ENCODE data around the gene DPH7.
"Not testable (repeated sequence)": the region's sequence is repeated elsewhere in the genome, so short reads cannot be mapped to it uniquely, and the experiment has no call there.

The DPH7 gene

DNA sequence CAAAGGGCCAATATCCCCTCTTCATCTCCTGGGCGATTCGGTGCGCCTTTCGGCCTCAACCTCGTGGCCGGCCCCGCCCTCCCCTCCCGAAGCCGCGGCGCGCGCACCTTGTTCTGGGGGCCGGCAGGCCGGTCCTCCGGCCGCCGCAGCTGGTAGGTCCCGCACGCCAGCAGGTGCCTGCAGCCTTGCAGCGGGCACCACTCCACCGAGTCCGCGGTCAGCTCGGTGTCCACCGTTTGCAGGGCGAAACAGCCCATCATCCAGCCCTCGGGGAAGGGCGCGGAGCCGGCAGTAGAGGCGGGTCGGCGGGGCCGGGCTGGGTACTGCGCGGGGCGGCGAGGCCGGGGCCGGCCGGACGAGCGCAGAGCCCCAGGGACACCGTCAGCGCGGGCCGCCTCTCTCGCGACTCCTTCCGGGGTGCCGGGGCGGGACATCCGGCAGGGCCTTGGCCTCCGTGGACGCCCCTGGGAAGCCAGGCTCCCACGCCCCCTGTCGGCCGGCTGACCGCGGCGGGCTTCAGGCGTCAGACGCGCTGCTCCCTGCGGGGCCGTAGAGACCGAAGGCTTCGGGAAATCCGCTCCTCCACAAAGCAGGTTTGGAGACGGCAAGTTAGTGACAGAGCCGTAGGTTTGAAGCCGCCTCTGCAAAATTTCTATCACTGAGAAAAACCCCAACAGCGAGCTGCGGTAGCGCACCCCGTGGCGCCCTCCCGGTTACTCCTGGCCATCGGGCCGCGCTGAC lies at the start of gene DPH7:
Gene DPH7 (minus strand): TSS at position 408 of the 741 bp plus-strand sequence. CDS start 148 bp downstream, at position 260.
- DNase-seq, result peak; percentile 53

DNA sequence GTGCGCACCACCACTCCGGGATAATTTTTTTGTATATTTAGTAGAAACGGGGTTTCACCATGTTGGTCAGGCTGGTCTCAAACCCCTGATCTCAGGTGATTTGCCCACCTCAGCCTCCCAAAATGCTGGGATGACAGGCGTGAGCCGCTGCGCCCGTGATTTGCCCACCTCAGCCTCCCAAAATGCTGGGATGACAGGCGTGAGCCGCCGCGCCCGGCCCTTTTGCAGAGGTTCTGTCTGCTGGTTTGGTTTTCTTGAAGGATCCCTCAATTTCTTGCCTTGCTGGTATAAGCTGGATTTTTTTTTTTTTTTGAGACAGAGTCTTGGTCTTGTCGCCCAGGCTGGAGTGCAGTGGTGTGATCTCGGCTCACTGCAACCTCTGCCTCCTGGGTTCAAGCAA lies 48.7 kb upstream of the DPH7 start:
- DNase-seq, result not testable (repeated sequence)

GRCh38 chr9:137626464-137626863 lies 47.7 kb upstream of the DPH7 start:
- no peak for DNase-seq

- not testable (repeated sequence) for DNase-seq
Measured at GRCh38 chr9:137622211-137622610, 43.5 kb upstream of the DPH7 start.

DNA sequence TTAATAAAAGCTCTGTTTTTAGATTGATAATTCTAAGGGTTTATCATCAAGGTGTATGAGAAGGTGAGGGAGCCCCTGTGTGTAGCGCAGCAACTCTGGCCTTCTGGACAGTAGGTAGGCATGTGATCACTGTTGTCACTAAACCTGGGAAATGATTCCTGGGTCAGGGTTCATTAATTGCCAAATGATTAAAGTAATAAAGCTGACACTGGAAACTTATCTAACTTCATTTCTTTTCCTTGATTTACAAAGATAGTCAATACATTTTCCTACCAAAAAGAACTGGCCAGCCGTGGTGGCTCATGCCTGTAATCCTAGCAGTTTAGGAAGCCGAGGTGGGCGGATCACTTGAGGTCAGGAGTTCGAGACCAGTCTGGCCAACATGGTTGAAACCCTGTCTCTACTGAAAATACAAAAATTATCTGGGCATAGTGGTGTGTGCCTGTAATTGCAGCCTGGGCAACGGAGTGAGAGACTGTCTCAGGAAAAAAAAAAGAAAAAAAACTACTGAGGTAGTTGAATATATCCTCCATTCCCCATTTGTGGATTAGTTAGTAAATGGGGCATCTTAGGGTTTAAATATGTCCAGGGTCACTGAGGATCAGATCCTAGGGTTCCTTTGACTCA lies 42.5 kb upstream of the DPH7 start:
- no peak for DNase-seq

GRCh38 chr9:137620581-137620980 lies 41.9 kb upstream of the DPH7 start:
- DNase-seq, result no peak

- DNase-seq, result no peak
Measured at GRCh38 chr9:137620048-137620405, 41.3 kb upstream of the DPH7 start.

DNA sequence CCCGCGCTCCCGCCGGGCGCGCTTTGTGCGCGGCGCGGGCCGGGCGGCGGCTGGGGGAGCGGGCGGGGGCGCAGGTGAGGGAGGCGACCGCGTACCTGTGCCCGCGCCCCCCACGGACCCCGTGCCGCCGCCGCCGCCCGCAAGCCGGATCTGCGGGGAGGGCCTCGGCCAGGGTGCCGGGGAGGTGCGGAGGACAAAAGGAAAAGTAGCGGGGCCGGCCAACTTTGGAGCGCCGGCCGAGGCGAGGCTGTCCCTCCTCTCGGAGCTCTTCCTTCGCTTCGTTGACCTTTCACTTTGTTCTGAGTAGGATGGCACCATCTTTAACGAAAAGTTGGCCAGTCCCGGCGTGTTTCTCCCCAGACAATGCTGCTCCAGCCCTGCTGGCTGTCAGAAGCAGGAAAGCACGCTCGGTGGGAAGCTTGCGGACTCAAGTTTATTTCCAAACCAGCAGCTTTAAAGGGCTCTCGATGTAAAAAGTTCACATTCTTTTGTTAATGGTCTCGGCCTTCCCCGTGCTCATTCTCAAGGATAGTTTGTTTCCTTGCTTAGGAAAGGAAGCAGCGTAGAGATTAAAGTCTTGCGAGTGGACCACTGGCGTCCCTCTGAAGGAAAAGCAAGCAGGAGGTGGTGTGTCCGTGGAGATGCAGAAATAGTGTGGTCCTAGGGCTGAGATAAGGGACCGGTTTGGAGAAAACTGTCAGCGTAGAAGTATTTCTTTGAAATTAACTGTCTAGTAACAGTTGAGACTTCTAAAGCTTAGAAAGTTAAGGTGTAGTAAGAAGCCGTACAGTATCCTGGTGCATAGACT lies 40.7 kb upstream of the DPH7 start:
- DNase-seq, result no peak

- DNase-seq, result peak; percentile 43
Measured at GRCh38 chr9:137618105-137619067, 39.7 kb upstream of the DPH7 start, which contains the start of gene EHMT1. TSS of gene EHMT1 (plus strand) at chr9:137619005. CDS start at chr9:137619029, 24 bp downstream.

GRCh38 chr9:137615387-137615871 lies 36.7 kb upstream of the DPH7 start:
- DNase-seq, result no peak

DNA sequence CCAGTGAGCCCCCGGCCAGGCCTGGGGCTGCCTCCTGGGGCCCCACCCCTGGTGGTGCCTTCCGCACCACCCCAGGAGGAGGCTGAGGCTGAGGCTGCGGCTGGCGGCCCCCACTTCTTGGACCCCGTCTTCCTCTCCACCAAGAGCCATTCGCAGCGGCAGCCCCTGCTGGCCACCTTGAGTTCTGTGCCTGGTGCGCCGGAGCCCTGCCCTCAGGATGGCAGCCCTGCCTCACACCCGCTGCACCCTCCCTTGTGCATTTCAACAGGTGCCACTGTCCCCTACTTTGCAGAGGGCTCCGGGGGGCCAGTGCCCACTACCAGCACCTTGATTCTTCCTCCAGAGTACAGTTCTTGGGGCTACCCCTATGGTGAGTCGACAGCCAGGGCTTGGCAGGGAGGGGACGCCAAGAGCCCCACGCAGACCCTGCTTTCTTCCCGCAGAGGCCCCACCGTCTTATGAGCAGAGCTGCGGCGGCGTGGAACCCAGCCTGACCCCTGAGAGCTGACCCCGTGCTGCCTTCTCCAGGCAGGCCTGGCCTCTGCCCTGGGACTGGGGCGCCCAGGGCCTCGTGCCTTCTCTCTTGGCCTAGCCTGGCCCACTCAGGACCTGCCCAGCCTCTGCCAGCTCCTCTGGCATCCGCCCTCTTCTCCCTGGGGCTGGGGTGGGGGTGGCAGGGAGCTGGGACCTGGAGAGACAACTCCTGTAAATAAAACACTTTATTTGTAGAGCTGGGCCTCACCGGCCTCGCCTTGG lies 36.1 kb upstream of the DPH7 start:
- DNase-seq, result no peak

DNA sequence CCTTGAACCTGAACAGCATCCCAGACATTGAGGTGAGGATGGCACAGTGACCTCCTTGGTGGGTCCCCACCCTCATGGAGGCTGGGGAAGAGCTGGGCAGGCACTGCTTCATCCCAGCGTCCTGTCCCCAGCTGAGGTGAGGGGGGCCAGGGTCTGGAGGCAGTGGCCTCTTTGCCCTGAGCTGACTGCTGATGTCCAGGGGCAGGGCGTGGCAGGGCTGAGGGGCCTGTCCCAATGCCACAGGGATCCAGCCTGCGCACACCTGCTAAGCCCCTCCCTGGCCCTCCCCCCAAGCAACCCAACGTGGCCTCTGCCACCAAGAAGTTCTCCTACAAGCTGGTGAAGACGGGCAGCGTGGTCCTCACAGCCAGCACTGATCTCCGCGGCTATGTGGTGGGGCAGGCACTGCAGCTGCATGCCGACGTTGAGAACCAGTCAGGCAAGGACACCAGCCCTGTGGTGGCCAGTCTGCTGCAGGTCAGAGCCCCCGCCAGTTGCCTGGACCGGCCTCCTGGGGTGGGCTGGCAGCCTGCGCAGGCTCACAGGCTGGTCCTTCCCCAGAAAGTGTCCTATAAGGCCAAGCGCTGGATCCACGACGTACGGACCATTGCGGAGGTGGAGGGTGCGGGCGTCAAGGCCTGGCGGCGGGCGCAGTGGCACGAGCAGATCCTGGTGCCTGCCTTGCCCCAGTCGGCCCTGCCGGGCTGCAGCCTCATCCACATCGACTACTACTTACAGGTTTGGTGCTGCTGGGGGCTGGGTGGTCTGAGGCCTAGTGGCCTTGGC lies 35.2 kb upstream of the DPH7 start:
- no peak for DNase-seq

- no peak for DNase-seq
Measured at GRCh38 chr9:137613259-137613658, 34.5 kb upstream of the DPH7 start.

DNA sequence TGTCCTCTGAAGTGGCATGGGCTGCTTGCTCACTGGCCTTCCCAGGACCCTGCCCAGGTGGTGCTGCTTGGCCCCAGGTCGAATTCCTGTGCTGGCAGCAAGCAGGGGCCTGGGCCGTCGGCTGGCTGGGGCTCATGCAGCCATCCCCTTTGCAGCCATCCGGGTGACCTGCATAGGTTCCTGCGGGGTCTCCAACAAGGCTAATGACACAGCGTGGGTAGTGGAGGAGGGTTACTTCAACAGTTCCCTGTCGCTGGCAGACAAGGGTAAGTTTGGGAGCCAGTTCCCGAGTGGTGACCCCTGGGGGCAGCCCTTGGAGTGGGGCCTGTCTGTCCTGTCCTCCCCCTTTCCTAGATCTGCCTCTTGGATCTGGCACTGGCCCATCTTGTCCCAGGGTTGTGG lies 34.0 kb upstream of the DPH7 start:
- no peak for DNase-seq

DNA sequence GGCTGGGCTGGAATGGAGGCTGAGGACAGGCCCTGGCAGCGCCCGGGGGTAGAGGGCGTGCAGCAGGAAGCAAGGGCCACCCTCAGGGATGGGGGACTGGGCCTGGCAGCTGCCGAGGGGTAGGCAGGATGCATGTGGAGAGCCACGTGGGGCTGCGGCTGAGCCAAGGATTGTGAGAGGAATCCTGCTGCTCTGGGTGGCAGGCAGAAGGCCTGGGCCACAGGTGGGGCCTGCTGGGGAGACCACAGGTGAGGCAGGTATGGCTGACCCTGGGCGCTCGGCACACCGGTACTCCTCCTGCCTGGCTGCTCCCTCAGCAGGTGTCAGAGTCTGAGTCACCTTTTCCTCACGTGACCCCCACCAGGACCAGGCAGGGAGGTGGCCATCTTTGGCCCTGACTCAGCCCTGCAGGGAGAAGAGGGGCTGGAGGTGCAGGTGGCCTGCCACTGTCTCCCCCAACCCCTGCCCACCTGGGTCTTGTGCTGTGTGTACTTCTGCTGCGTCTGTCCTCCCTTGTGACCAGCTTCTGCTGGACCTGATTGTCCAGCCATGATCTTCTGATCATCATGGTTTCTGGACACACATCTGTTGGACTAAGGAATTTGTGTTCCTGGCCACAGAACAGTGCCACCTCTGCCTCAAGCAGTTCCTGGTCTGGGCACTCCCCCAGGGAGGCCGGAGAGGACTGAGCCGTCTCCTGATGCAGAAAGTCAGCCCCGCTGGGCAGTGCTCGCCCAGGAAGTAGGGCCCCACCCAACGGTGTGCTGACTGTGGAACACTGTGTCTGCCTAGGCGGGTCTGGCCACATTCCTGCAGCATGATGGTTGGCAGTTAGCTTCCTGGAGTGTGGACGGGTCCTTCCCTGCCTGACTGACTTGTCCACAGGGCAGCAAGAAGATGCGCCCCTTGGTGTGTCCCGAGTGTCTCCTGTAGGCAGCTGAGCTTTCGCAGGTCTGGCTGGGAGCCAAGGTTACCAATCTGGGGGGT lies 33.2 kb upstream of the DPH7 start:
- DNase-seq, result no peak

- no peak for DNase-seq
Measured at GRCh38 chr9:137610944-137611343, 32.2 kb upstream of the DPH7 start.

GRCh38 chr9:137607141-137607857 lies 28.6 kb upstream of the DPH7 start:
- peak; percentile 2 for DNase-seq

DNA sequence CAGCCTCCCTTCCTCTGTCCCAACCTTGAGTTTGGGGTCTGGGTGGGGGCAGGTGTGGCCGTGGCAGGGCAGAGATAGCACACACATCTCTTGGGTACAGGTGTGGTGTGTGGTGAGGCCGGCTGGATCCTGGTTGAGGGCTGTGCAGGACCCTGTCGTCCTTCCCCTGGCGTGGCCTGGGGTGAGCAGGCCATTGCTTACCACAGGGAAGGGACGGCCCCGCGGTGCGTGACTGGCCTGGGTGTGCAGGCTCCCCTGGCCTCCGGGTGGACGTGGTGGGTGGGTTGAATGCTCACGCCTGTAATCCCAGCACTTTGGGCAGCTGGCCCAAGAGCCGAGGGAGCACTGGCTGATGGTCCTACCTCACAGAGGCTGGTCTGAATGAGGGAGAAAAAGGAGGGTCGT lies 28.0 kb upstream of the DPH7 start:
- DNase-seq, result no peak

All from NCI-H526 treated with DMSO at 0.1 percent for 48 hours (cell line).